VCaP (cell line): Measurements from ENCODE around the gene PFN3.
"Not testable (repeated sequence)": the region's sequence is repeated elsewhere in the genome, so short reads cannot be mapped to it uniquely, and the experiment has no call there.

ENCODE experiments used
- H3K27ac ChIP-seq: fragments of 450-650 bp; 2 replicates; pipeline ENCODE4 v1.5.1; 2017
- TF ChIP-seq, protein P1 (sequence below): fragments of 450-650 bp; conservative IDR thresholded peaks from 2 replicates; pipeline ENCODE4 v1.5.1; 2017; ENCODE audit warnings: mild to moderate bottlenecking, moderate library complexity

PFN3 gene

DNA sequence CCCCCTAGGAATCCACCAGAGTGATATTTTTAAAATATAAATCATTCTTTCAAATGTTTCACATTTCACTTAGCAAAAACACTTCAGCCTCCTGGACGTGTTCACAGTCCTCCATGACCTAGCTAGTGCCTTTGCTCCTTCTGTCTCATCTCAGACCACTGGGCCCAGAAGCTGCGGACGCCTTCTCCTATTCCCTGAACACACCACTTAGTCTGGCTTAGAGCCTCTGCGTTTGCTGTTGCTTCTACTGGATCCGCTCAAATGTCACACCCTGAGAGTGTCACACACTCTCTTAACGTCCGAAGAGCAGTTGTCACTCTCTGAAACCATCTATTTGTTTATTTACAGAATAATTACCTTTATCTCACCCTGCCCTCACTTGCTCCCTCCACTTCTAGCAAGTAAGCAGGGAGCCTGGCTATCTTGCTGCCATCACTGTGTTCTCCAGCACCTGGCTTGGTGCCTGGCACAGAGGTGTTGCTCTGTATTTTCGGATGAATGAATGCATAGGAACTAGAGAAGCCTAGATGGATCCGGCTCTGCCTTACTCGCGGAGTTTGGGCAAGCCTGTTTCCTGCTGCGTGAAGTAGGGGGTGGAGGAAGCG lies 24.8 kb upstream of the PFN3 start:
- H3K27ac ChIP-seq = peak overlapping the region; percentile 95
- TF ChIP-seq, protein P1, sequence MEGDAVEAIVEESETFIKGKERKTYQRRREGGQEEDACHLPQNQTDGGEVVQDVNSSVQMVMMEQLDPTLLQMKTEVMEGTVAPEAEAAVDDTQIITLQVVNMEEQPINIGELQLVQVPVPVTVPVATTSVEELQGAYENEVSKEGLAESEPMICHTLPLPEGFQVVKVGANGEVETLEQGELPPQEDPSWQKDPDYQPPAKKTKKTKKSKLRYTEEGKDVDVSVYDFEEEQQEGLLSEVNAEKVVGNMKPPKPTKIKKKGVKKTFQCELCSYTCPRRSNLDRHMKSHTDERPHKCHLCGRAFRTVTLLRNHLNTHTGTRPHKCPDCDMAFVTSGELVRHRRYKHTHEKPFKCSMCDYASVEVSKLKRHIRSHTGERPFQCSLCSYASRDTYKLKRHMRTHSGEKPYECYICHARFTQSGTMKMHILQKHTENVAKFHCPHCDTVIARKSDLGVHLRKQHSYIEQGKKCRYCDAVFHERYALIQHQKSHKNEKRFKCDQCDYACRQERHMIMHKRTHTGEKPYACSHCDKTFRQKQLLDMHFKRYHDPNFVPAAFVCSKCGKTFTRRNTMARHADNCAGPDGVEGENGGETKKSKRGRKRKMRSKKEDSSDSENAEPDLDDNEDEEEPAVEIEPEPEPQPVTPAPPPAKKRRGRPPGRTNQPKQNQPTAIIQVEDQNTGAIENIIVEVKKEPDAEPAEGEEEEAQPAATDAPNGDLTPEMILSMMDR = no peak

DNA sequence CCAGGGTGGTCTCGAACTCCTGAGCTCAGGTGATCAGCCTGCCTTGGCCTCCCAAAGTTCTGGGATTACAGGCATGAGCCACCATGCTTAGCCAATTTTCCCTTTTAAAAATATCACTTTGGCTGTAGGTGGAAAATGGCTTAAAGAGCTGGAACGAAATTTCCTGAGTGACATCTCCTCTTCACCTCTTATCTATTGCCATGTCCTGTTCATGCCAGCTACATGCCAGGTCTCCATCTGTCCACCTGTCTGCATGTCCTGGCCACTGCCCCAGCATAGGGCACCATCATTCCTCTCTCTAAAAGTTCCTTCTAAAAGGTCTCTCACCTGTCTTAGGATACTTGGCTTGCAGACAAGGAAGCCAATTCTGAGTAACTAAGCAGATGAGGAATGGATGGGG lies 23.2 kb upstream of the PFN3 start:
- no peak overlapping the region for H3K27ac ChIP-seq
- TF ChIP-seq, protein P1 = no peak

DNA sequence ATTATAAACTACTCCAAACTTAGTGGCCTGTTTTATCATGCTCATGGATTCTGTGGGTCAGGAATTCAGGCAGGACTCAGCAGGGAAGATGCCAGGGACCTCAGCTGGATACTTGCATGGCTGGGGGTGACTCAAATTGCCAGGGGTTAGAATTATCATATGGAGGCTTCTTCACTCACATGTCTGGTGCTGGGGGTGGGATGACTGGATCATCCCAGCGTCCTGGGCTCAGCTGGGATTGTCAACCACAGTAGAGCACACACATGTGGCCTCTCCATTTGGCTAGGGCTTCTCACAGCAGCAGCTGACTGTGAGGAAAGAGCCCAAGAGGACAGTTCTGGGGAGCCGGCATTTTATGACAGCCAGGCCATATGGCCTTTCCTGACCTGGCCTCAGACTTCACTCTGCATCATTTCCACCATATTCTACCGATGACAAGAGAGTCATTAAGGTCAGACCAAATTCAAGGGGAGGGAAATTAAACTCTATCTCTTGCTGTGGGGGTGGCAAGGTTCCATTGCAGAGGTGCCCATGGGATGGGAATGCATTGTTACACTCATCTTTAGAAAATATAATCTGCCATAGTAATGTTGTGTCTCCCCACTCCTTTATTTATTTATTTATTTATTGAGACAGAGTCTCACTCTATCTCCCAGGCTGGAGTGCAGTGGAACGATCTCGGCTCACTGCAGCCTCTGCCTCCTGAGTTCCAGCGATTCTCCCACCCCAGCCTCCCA lies 20.8 kb upstream of the PFN3 start:
- TF ChIP-seq, protein P1 = no peak

DNA sequence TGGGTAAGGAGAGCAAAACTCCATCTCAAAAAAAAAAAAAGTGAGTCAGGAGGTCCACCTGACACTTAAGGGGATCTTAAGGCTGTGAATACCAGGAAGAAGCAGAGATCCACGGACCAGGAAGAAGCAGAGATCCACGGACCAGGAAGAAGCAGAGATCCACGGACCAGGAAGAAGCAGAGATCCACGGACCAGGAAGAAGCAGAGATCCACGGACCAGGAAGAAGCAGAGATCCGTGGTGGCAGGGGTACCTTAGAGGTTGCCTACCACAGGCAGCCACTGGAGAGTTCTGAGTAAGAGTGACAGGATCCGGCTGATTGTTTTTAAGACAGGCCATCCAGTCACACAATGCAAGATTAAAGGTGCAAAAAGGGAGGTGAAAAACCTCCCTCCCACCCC lies 20.0 kb upstream of the PFN3 start:
- not testable (repeated sequence) for H3K27ac ChIP-seq

More for the DNA sequence above, 20.8 kb upstream of the PFN3 start:
- H3K27ac ChIP-seq = no peak overlapping the region

DNA sequence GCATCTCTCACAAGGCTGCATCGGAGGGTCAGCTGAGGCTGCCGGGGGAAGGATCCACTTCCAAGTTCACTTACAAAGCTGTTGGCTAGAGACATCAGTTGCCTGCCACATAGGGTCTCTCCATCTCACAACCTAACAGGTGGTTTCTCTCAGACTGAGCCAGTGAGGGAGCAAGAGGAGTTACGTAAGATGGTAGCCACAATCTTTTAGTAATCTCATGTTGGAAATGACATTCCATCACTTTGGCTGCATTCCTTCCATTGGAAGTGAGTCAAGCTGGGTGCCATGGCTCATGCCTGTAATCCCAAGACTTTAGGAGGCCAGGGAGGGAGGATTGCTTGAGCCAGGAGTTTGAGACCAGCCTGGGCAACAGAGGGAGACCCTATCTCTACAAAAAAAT lies 18.6 kb upstream of the PFN3 start:
- no peak overlapping the region for H3K27ac ChIP-seq
- TF ChIP-seq, protein P1 = no peak

DNA sequence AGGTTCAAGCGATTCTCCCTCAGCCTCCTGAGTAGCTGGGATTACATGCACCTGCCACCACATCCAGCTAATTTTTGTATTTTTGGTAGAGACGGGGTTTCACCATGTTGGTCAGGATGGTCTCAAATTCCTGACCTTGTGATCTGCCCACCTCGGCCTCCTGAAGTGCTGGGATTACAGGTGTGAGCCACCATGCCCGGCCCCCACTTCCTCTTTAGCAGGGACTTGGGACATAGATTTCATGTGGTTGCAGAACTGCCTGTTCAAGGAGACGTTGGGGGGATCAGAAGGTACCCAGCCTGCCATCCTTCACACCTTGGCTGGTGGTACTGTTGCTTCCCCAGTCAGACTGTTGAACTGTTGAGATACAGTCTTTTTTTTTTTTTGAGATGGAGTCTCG lies 16.6 kb upstream of the PFN3 start:
- not testable (repeated sequence) for H3K27ac ChIP-seq

DNA sequence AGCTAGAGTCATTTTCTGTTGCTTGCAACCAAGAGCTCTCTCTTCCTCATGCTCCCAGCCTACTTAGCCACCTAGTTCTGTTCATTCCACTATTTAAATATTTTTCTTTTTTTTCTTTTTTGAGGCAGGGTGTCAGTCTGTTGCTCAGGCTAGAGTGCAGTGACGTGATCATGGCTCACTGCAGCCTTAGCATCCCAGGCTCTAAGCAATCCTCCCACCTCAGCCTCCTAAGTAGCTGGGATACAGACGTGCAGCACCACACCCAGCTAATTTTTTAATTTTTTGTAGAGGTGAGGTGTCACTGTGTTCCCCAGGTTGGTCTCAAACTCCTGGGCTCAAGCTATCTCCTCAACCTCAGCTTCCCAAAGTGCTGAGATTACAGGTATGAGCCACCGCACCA lies 14.0 kb upstream of the PFN3 start:
- TF ChIP-seq, protein P1 = no peak
- H3K27ac ChIP-seq = no peak overlapping the region

DNA sequence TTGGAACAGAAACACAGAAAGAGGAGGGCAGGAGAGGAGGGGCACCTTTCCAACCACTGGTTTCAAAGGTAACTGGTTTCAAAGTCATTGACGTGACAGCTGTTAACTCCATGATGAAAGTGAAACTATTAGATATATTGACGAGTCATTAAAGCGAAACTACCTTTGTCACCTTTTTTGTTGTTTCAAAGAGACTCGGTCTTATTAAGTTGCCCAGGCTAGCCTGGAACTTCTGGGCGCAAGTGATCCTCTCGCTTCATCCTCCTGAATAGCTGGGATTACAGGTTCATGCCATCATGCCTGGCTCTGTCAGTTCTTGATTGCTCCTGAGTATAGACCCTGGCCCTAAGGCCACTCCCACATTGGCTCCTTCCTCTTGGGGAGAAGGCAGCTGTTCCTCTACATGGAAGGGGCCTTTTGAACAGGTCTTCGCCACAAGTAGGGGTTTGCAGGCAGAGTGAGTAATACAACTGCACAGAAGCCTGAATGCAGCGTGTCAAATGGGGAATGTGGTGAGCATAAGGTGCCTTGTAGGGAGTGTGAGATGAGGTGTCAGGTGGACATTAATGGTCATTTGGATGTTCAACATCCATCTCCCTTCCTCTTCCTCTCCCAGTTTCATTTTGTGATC lies 12.3 kb upstream of the PFN3 start:
- H3K27ac ChIP-seq = no peak overlapping the region

More for the DNA sequence above, 12.3 kb upstream of the PFN3 start:
- TF ChIP-seq, protein P1 = no peak
